ENCODE data around the gene AGAP1. TPM values are rescaled to one million over a fixed set of nuclear protein-coding genes. Genes with fewer than 3 reads are reported as not detected.

Gene AGAP1
- total RNA-seq, 2 experiments from 2014 or later = 0.89 to 0.97 TPM

GRCh38 chr2:235857598-235857997 lies 363.8 kb downstream of the AGAP1 start:
- DNase-seq = no peak
- no peak overlapping the region for H3K27ac Mint-ChIP-seq
- CTCF ChIA-PET = no interaction called here
- H3K9me3 Mint-ChIP-seq = no peaks in the 10 kb centered on the region
- POLR2A ChIA-PET = no interaction called here
- H3K4me1 Mint-ChIP-seq = no peaks in the 10 kb centered on the region
- H3K36me3 Mint-ChIP-seq (ENCODE audit: low read depth) = no peaks in the 10 kb centered on the region
- no peak overlapping the region for H3K4me3 Mint-ChIP-seq
- H3K27me3 Mint-ChIP-seq = peaks cover 6% of the 10 kb centered on the region

GRCh38 chr2:235858881-235859280 lies 365.0 kb downstream of the AGAP1 start:
- CTCF ChIA-PET = no interaction called here
- Mint-ChIP-seq H3K27ac (no peak overlapping the region), H3K36me3 (ENCODE audit: low read depth) (no peaks in the 10 kb centered on the region), H3K4me1 (no peaks in the 10 kb centered on the region), H3K9me3 (no peaks in the 10 kb centered on the region), H3K27me3 (peaks cover 9% of the 10 kb centered on the region), H3K4me3 (no peak overlapping the region)
- no peak for DNase-seq
- POLR2A ChIA-PET = no interaction called here

GRCh38 chr2:235859651-235860050 lies 365.8 kb downstream of the AGAP1 start:
- ChIA-PET CTCF (interaction anchor here (0.7 kb wide), 2 partner anchors 70 to 189 kb away, joined by 3 read pairs; no protein-coding TSS in a partner anchor), POLR2A (no interaction called here)
- Mint-ChIP-seq H3K9me3 (no peaks in the 10 kb centered on the region), H3K4me3 (no peak overlapping the region), H3K27me3 (peaks cover 14% of the 10 kb centered on the region), H3K4me1 (no peaks in the 10 kb centered on the region), H3K27ac (no peak overlapping the region), H3K36me3 (ENCODE audit: low read depth) (no peaks in the 10 kb centered on the region)
- DNase-seq = no peak

GRCh38 chr2:235860111-235860510 lies 366.3 kb downstream of the AGAP1 start:
- Mint-ChIP-seq H3K27me3 (peaks cover 18% of the 10 kb centered on the region), H3K4me1 (no peaks in the 10 kb centered on the region), H3K9me3 (no peaks in the 10 kb centered on the region), H3K36me3 (ENCODE audit: low read depth) (no peaks in the 10 kb centered on the region), H3K27ac (no peak overlapping the region), H3K4me3 (no peak overlapping the region)
- CTCF ChIA-PET = interaction anchor here (0.7 kb wide), 2 partner anchors 71 to 189 kb away, joined by 3 read pairs; no protein-coding TSS in a partner anchor
- no peak for DNase-seq
- POLR2A ChIA-PET = no interaction called here

GRCh38 chr2:235860871-235861270 lies 367.0 kb downstream of the AGAP1 start:
- no peaks in the 10 kb centered on the region for H3K4me1 Mint-ChIP-seq
- POLR2A ChIA-PET = no interaction called here
- no peaks in the 10 kb centered on the region for H3K9me3 Mint-ChIP-seq
- H3K27me3 Mint-ChIP-seq = peaks cover 21% of the 10 kb centered on the region
- no peaks in the 10 kb centered on the region for H3K36me3 Mint-ChIP-seq (ENCODE audit: low read depth)
- no peak overlapping the region for H3K4me3 Mint-ChIP-seq
- CTCF ChIA-PET = no interaction called here
- no peak overlapping the region for H3K27ac Mint-ChIP-seq
- DNase-seq = no peak

- Mint-ChIP-seq H3K9me3 (no peaks in the 10 kb centered on the region), H3K4me3 (no peak overlapping the region), H3K36me3 (ENCODE audit: low read depth) (no peaks in the 10 kb centered on the region), H3K27ac (no peak overlapping the region), H3K27me3 (peaks cover 26% of the 10 kb centered on the region), H3K4me1 (no peaks in the 10 kb centered on the region)
- CTCF ChIA-PET = no interaction called here
- POLR2A ChIA-PET = no interaction called here
- no peak for DNase-seq
Measured at GRCh38 chr2:235861383-235861782, 367.5 kb downstream of the AGAP1 start.

GRCh38 chr2:235863414-235863813 lies 369.6 kb downstream of the AGAP1 start:
- H3K27ac Mint-ChIP-seq = no peak overlapping the region
- no peaks in the 10 kb centered on the region for H3K9me3 Mint-ChIP-seq
- POLR2A ChIA-PET = no interaction called here
- H3K36me3 Mint-ChIP-seq (ENCODE audit: low read depth) = no peaks in the 10 kb centered on the region
- H3K4me3 Mint-ChIP-seq = no peak overlapping the region
- no peaks in the 10 kb centered on the region for H3K4me1 Mint-ChIP-seq
- peaks cover 26% of the 10 kb centered on the region for H3K27me3 Mint-ChIP-seq
- DNase-seq = no peak
- CTCF ChIA-PET = no interaction called here

GRCh38 chr2:235864302-235864701 lies 370.5 kb downstream of the AGAP1 start:
- Mint-ChIP-seq H3K4me1 (no peaks in the 10 kb centered on the region), H3K4me3 (no peak overlapping the region), H3K27me3 (peaks cover 24% of the 10 kb centered on the region), H3K9me3 (no peaks in the 10 kb centered on the region), H3K36me3 (ENCODE audit: low read depth) (no peaks in the 10 kb centered on the region), H3K27ac (no peak overlapping the region)
- ChIA-PET CTCF (no interaction called here), POLR2A (no interaction called here)
- no peak for DNase-seq

GRCh38 chr2:235864733-235865515 lies 371.1 kb downstream of the AGAP1 start:
- peaks cover 21% of the 10 kb centered on the region for H3K27me3 Mint-ChIP-seq
- H3K36me3 Mint-ChIP-seq (ENCODE audit: low read depth) = no peaks in the 10 kb centered on the region
- H3K4me3 Mint-ChIP-seq = no peak overlapping the region
- no peaks in the 10 kb centered on the region for H3K4me1 Mint-ChIP-seq
- no peaks in the 10 kb centered on the region for H3K9me3 Mint-ChIP-seq
- CTCF ChIA-PET = no interaction called here
- DNase-seq = no peak
- no peak overlapping the region for H3K27ac Mint-ChIP-seq
- POLR2A ChIA-PET = no interaction called here

GRCh38 chr2:235866373-235866772 lies 372.5 kb downstream of the AGAP1 start:
- H3K9me3 Mint-ChIP-seq = no peaks in the 10 kb centered on the region
- CTCF ChIA-PET = no interaction called here
- H3K27me3 Mint-ChIP-seq = peaks cover 19% of the 10 kb centered on the region

GRCh38 chr2:235868224-235868623 lies 374.4 kb downstream of the AGAP1 start:
- H3K4me1 Mint-ChIP-seq = no peaks in the 10 kb centered on the region
- DNase-seq = no peak
- H3K27me3 Mint-ChIP-seq = peaks cover 19% of the 10 kb centered on the region
- POLR2A ChIA-PET = no interaction called here
- no peak overlapping the region for H3K27ac Mint-ChIP-seq
- H3K9me3 Mint-ChIP-seq = no peaks in the 10 kb centered on the region
- H3K4me3 Mint-ChIP-seq = no peak overlapping the region
- CTCF ChIA-PET = no interaction called here
- no peaks in the 10 kb centered on the region for H3K36me3 Mint-ChIP-seq (ENCODE audit: low read depth)

More at GRCh38 chr2:235866373-235866772, 372.5 kb downstream of the AGAP1 start:
- no peaks in the 10 kb centered on the region for H3K36me3 Mint-ChIP-seq (ENCODE audit: low read depth)
- POLR2A ChIA-PET = no interaction called here
- no peak overlapping the region for H3K27ac Mint-ChIP-seq
- DNase-seq = no peak
- no peak overlapping the region for H3K4me3 Mint-ChIP-seq
- no peaks in the 10 kb centered on the region for H3K4me1 Mint-ChIP-seq

- H3K4me3 Mint-ChIP-seq = no peak overlapping the region
- POLR2A ChIA-PET = no interaction called here
- DNase-seq = no peak
- H3K9me3 Mint-ChIP-seq = no peaks in the 10 kb centered on the region
- H3K27ac Mint-ChIP-seq = no peak overlapping the region
- peaks cover 19% of the 10 kb centered on the region for H3K27me3 Mint-ChIP-seq
- H3K36me3 Mint-ChIP-seq (ENCODE audit: low read depth) = no peaks in the 10 kb centered on the region
- CTCF ChIA-PET = no interaction called here
- H3K4me1 Mint-ChIP-seq = no peaks in the 10 kb centered on the region
Measured at GRCh38 chr2:235868645-235869044, 374.8 kb downstream of the AGAP1 start.

- peaks cover 6% of the 10 kb centered on the region for H3K27me3 Mint-ChIP-seq
- H3K4me3 Mint-ChIP-seq = no peak overlapping the region
- no peaks in the 10 kb centered on the region for H3K36me3 Mint-ChIP-seq (ENCODE audit: low read depth)
- H3K4me1 Mint-ChIP-seq = no peaks in the 10 kb centered on the region
- DNase-seq = no peak
- POLR2A ChIA-PET = no interaction called here
- no peak overlapping the region for H3K27ac Mint-ChIP-seq
- H3K9me3 Mint-ChIP-seq = no peaks in the 10 kb centered on the region
- CTCF ChIA-PET = no interaction called here
Measured at GRCh38 chr2:235870515-235870914, 376.7 kb downstream of the AGAP1 start.

GRCh38 chr2:235876099-235876679 lies 382.3 kb downstream of the AGAP1 start:
- Mint-ChIP-seq H3K27me3 (no peaks in the 10 kb centered on the region), H3K9me3 (no peaks in the 10 kb centered on the region), H3K4me3 (no peak overlapping the region), H3K27ac (no peak overlapping the region), H3K4me1 (no peaks in the 10 kb centered on the region), H3K36me3 (ENCODE audit: low read depth) (no peaks in the 10 kb centered on the region)
- ChIA-PET CTCF (no interaction called here), POLR2A (no interaction called here)
- DNase-seq = no peak
